Measurements from ENCODE around the gene CAMKK2.

The CAMKK2 gene

DNA sequence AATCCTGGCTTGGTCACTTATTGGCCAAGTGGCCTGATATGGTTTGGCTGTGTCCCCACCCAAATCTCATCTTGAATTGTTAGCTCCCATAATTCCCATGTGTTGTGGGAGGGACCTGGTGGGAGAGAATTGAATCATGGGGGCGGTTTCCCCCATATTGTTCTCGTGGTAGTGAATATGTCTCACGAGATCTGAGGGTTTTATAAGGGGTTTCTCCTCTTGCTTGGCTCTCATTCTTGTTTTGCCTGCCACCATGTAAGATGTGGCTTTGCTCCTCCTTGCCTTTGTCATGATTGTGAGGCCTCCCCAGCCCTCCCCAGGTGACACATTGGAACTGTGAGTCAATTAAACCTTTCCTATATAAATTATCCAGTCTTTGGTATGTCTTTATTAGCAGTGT, 105.4 kb downstream of the CAMKK2 start:
- DNase-seq (ENCODE audit: low read depth): no peak

DNA sequence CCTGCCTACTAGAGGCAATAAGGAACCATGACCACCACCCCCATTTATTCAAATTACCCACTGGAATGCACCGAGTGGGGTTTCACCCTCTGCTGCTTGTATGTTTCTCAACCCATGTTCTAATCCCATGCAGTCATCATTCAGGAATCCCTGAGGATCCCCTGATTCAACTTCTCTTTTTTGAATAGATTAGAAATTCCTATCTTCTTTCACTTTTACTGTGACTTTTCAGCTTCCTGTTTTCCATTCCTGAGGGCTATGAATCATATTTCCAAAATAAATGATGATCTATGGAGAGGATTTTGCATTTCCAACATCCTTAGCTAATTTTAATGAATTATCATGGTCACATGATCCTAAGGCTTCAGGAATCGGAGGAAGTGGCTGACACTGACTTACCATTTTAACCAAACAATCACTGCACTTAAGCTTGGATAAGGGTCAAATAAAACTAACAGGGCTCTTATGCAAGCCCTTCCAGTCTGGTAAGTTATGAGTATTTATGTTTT, 105.9 kb downstream of the CAMKK2 start:
- DNase-seq (ENCODE audit: low read depth): no peak

DNA sequence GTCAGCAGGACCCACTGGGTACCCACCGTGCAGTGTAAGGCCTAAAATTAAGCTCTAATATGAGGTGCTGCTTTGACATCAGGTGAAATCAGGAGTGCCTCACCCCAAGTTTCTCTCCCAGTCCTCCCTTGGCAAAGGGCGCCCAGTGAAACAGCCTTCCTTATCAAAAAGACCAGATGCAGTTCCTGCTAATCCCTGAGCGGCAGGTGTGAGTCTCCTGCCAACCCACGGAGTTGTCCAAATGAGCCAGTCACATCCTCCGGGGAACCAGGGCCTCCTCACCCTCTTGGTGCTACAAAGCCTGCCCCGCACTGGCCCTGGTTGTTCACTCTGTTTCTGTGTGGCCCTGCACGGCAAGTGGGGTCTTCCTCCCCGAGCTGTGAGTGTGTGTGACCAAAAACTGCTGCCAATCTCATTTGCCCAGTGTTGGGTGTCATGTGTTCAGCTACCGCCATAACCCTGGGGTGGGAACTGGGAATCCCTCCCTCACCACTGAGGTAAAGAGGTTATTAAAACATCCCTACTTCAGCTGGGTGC, 106.8 kb downstream of the CAMKK2 start:
- DNase-seq (ENCODE audit: low read depth): no peak

DNA sequence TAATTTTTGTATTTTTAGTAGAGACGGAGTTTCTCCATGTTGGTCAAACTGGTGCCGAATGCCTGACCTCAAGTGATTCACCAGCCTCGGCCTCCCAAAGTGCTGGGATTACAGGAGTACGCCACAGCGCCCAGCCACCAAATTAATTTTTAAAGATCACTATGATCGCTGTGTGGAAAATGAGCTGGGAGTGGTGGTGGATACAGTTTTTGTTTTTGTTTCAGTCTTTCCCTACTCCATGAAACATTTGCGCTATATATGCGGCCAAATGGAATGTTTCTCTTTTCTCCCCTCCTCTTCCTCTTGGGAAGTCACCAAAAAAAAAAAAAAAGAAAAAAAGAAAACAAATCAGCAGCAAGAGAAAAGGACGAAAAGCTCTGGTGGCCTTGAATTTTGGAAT, 107.4 kb downstream of the CAMKK2 start:
- DNase-seq (ENCODE audit: low read depth): no peak

DNA sequence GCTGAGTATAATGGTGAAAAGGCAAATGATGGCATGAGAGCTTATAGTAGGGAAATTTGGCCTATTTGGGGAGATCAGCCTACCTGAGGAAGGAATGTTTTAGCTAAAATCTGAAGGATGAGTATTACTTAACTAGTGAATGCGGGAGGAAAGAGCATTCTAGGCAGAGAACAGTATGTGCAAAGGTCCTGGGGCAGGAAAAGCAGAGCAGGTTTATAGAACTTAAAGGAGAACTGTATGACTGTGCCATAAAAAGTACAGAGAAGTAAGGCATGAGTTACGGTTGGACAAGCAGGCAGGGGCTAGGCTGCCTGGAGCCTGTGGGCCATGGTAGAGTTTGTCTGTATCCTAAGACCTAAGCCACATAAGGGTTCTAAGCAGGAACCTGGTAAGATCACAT, 108.3 kb downstream of the CAMKK2 start:
- no peak for DNase-seq (ENCODE audit: low read depth)
